HL-60 (cell line): ENCODE data around the gene CCDC184.
A peak's percentile ranks its signal among the peaks of the same experiment; 100 is the strongest.

Experiments
- DNase-seq, 2 experiments: peaks; one replicate each; pipeline ENCODE4 v3.0.0-alpha.2; 2010 to 2020; ENCODE audit warnings: low read depth in 1 of 2, low spot score in 1 of 2
- H3K27ac ChIP-seq: fragments of 250-450 bp; sonication (Bioruptor Pico); replicated peaks from 2 replicates; pipeline ENCODE4 v1.5.1; 2020; ENCODE audit warnings: mild to moderate bottlenecking, moderate library complexity
- H3K27me3 ChIP-seq: fragments of 250-450 bp; sonication (Bioruptor Pico); 2 replicates; pipeline ENCODE4 v1.5.1; 2021; ENCODE audit warnings: mild to moderate bottlenecking, moderate library complexity; ENCODE audit not compliant: insufficient read depth, poor library complexity, severe bottlenecking
- H3K4me3 ChIP-seq: replicated peaks from 2 replicates; pipeline ENCODE4 v1.5.1; 2011; ENCODE audit warnings: mild to moderate bottlenecking, control low read depth, low read length; ENCODE audit not compliant: insufficient read depth
- GABPA ChIP-seq: IDR thresholded peaks from 2 replicates; pipeline ENCODE4 v1.6.1; 2012; ENCODE audit warnings: low read depth
- POLR2AphosphoS5 ChIP-seq: IDR thresholded peaks from 2 replicates; pipeline ENCODE4 v1.6.1; 2012; ENCODE audit warnings: low read depth
- SPI1 ChIP-seq: IDR thresholded peaks from 2 replicates; pipeline ENCODE4 v1.6.1; 2012; ENCODE audit warnings: low read depth, mild to moderate bottlenecking, borderline replicate concordance
- TF ChIP-seq, protein P1 (sequence below): IDR thresholded peaks from 2 replicates; pipeline ENCODE4 v1.6.1; 2012; ENCODE audit warnings: low read depth; ENCODE audit not compliant: insufficient replicate concordance
- TF ChIP-seq, protein P2 (sequence below): IDR thresholded peaks from one replicate; pipeline ENCODE4 v1.5.1; 2011; ENCODE audit warnings: low read length, control low read depth, inconsistent platforms; ENCODE audit not compliant: insufficient read depth

CCDC184 gene

DNA sequence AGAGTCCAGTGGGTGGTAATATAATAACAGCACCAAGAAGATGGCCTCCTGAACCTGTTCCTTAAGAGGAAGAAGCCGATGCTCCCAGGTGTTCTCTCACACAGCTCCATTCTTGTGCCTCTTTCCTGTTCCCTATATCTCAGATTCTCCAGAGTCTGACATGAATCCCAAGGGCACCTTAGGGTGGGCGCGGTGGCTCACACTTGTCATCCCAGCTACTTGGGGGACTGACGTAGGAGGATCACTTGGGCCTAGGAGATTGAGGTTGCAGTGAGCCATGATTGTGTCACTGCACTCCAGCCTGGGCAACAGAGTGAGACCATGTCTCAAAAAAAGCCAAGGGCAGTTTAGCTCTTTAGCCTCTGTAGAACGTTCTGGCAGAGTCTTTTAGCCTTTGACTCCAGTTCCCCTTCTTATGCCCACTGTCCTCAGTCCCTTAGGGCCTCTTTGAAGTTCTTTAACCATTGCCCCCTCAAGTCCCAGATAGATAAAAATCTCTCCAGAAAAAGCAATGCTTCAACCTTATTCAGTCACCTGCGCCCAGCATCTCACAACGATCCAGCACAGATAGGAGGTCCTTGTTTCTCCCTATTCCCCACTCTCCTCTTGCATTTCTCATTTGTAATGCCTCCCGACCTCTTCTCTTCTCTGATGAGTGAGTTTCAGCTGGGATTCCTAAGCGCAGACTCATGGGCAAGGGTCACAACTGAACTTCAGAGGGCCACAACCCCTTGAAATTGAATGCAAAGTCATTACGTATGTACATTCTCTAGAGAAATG, 4.7 kb downstream of the CCDC184 start:
- TF ChIP-seq POLR2AphosphoS5, result no peak
- no peak for TF ChIP-seq GABPA
- no peak for TF ChIP-seq SPI1
- TF ChIP-seq, protein P1, sequence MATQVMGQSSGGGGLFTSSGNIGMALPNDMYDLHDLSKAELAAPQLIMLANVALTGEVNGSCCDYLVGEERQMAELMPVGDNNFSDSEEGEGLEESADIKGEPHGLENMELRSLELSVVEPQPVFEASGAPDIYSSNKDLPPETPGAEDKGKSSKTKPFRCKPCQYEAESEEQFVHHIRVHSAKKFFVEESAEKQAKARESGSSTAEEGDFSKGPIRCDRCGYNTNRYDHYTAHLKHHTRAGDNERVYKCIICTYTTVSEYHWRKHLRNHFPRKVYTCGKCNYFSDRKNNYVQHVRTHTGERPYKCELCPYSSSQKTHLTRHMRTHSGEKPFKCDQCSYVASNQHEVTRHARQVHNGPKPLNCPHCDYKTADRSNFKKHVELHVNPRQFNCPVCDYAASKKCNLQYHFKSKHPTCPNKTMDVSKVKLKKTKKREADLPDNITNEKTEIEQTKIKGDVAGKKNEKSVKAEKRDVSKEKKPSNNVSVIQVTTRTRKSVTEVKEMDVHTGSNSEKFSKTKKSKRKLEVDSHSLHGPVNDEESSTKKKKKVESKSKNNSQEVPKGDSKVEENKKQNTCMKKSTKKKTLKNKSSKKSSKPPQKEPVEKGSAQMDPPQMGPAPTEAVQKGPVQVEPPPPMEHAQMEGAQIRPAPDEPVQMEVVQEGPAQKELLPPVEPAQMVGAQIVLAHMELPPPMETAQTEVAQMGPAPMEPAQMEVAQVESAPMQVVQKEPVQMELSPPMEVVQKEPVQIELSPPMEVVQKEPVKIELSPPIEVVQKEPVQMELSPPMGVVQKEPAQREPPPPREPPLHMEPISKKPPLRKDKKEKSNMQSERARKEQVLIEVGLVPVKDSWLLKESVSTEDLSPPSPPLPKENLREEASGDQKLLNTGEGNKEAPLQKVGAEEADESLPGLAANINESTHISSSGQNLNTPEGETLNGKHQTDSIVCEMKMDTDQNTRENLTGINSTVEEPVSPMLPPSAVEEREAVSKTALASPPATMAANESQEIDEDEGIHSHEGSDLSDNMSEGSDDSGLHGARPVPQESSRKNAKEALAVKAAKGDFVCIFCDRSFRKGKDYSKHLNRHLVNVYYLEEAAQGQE, result no peak
- TF ChIP-seq, protein P2, sequence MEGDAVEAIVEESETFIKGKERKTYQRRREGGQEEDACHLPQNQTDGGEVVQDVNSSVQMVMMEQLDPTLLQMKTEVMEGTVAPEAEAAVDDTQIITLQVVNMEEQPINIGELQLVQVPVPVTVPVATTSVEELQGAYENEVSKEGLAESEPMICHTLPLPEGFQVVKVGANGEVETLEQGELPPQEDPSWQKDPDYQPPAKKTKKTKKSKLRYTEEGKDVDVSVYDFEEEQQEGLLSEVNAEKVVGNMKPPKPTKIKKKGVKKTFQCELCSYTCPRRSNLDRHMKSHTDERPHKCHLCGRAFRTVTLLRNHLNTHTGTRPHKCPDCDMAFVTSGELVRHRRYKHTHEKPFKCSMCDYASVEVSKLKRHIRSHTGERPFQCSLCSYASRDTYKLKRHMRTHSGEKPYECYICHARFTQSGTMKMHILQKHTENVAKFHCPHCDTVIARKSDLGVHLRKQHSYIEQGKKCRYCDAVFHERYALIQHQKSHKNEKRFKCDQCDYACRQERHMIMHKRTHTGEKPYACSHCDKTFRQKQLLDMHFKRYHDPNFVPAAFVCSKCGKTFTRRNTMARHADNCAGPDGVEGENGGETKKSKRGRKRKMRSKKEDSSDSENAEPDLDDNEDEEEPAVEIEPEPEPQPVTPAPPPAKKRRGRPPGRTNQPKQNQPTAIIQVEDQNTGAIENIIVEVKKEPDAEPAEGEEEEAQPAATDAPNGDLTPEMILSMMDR, result no peak
- DNase-seq, result no peak
- Histone ChIP-seq H3K27ac (no peak overlapping the region), H3K4me3 (no peak overlapping the region), H3K27me3 (peaks cover 26% of the 10 kb centered on the region)

DNA sequence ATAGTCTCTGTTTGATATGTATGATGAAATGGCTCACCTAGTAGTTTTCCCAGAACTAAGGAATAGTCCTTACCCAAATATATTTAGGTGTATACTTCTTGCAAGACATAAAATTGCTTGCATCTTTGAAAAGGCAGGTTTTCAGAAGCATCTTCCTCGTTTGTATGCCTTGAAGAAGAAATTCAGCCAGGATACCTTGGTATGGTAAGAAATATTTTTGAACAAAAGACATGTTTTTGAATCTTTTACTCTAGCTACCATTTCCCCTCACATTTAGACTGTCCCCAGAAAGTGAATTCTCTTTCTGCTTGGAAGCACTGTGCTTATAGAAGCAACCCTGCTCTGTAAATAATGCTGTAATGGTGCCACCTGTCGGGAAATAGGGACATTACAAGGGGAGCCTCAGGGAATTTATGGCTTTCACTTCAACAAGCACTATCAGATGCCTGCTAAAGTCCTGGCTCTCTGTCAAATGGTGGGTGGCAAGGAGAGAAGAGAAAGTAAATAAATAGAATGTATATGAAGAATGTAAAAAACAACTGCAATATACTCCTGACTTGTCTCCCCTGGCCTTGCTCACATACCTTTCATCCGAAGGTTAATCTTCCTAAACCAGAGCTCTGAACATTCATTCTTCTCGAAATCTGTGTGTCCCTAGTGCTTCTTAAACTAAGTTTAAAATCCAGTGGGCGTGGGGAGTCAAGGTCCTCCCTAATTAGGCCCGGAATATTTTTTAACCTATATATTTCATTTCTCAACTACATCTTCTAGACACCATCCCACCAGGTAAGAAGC, 6.1 kb downstream of the CCDC184 start:
- TF ChIP-seq, protein P1, result no peak
- no peak for TF ChIP-seq GABPA
- TF ChIP-seq SPI1, result no peak
- TF ChIP-seq, protein P2, result peak; percentile 90
- no peak for TF ChIP-seq POLR2AphosphoS5
- H3K4me3 ChIP-seq, result no peak overlapping the region
- no peak overlapping the region for H3K27ac ChIP-seq
- peaks cover 16% of the 10 kb centered on the region for H3K27me3 ChIP-seq
- peak in 1 of 2 experiments; percentile 58 for DNase-seq

- no peak overlapping the region for H3K4me3 ChIP-seq
- TF ChIP-seq GABPA, result no peak
- TF ChIP-seq, protein P1, result no peak
- TF ChIP-seq, protein P2, result no peak
- no peak for TF ChIP-seq SPI1
- no peak for TF ChIP-seq POLR2AphosphoS5
- no peak for DNase-seq
- H3K27me3 ChIP-seq, result peaks cover 5% of the 10 kb centered on the region
- H3K27ac ChIP-seq, result no peak overlapping the region
Observed at GRCh38 chr12:48191096-48191495, 7.7 kb downstream of the CCDC184 start.
